Activated B cell treated with CpG ODN at 0.5 μM for 24 hours (primary cell): Measurements from ENCODE around the gene RABL2B. TPM values are rescaled to one million over a fixed set of nuclear protein-coding genes. Genes with fewer than 3 reads are reported as not detected.

Experiments used
- ATAC-seq: fragments of 200-7000 bp; cut with Tn5 transposase; one replicate; pipeline ENCODE4 v1.10.0; 2021; ENCODE audit warnings: low read depth, mild to moderate bottlenecking, moderate library complexity
- CTCF ChIA-PET: fragments of 350-600 bp; sonication (Branson Sonifier 250); formaldehyde crosslinking; loops from one replicate; lab custom pipeline; 2021; ENCODE audit warnings: antibody characterized with exemption; lab: Charles Lee
- POLR2A ChIA-PET: fragments of 350-600 bp; sonication (Branson Sonifier 250); formaldehyde crosslinking; loops from one replicate; lab custom pipeline; 2021; ENCODE audit warnings: antibody characterized with exemption; lab: Charles Lee
- DNase-seq: peaks from one replicate; pipeline ENCODE4 v3.0.0; 2022
- H3K27ac Mint-ChIP-seq: one replicate; pipeline ENCODE4 v1.8.0; 2020; ENCODE audit warnings: mixed read lengths
- H3K27me3 Mint-ChIP-seq: one replicate; pipeline ENCODE4 v1.8.0; 2021; ENCODE audit warnings: mixed read lengths
- H3K36me3 Mint-ChIP-seq: one replicate; pipeline ENCODE4 v1.8.0; 2021; ENCODE audit warnings: low read depth, mixed read lengths
- H3K4me1 Mint-ChIP-seq: one replicate; pipeline ENCODE4 v1.8.0; 2021; ENCODE audit warnings: mixed read lengths
- H3K4me3 Mint-ChIP-seq: one replicate; pipeline ENCODE4 v1.8.0; 2020; ENCODE audit warnings: mild to moderate bottlenecking, mixed read lengths
- H3K9me3 Mint-ChIP-seq: one replicate; pipeline ENCODE4 v1.8.0; 2020; ENCODE audit warnings: mixed read lengths
- CTCF ChIP-seq: fragments of 200-600 bp; IDR thresholded peaks from one replicate; pipeline ENCODE4 v1.8.0; 2022; ENCODE audit warnings: antibody characterized with exemption, mild to moderate bottlenecking
- intact Hi-C: fragments of 100-400 bp; cut with micrococcal nuclease; formaldehyde crosslinking; loops from one replicate; pipeline ENCODE4 v1.15.1; 2024
- total RNA-seq: library from RNA; stranded (reverse); gene quantifications from 2 replicates; pipeline ENCODE4 v1.2.3, GENCODE V29; 2022

The RABL2B gene
- total RNA-seq, 1 donor from 2014 or later = 62.5 TPM

- CTCF ChIA-PET = no interaction called here
- ATAC-seq = no peak
- TF ChIP-seq CTCF = no peak
- no peak for DNase-seq
- H3K27me3 Mint-ChIP-seq = no peaks in the 10 kb centered on the region
- POLR2A ChIA-PET = no interaction called here
- no peak overlapping the region for H3K4me3 Mint-ChIP-seq
- intact Hi-C loops = no loop called here
- H3K4me1 Mint-ChIP-seq = peaks cover 7% of the 10 kb centered on the region
- H3K9me3 Mint-ChIP-seq = no peaks in the 10 kb centered on the region
- no peak overlapping the region for H3K27ac Mint-ChIP-seq
- H3K36me3 Mint-ChIP-seq = no peaks in the 10 kb centered on the region
These were observed 60.6 kb downstream of the RABL2B start for GRCh38 chr22:50722716-50723428.

GRCh38 chr22:50722048-50722701, 61.3 kb downstream of the RABL2B start:
- H3K4me3 Mint-ChIP-seq = no peak overlapping the region
- intact Hi-C loops = no loop called here
- H3K9me3 Mint-ChIP-seq = no peaks in the 10 kb centered on the region
- no peaks in the 10 kb centered on the region for H3K36me3 Mint-ChIP-seq
- no peaks in the 10 kb centered on the region for H3K27me3 Mint-ChIP-seq
- ChIA-PET POLR2A (no interaction called here), CTCF (no interaction called here)
- H3K4me1 Mint-ChIP-seq = peaks cover 7% of the 10 kb centered on the region
- DNase-seq (no peak), ATAC-seq (no peak)
- no peak overlapping the region for H3K27ac Mint-ChIP-seq
- no peak for TF ChIP-seq CTCF

- no peak for DNase-seq
- Mint-ChIP-seq H3K27ac (no peak overlapping the region), H3K27me3 (no peaks in the 10 kb centered on the region), H3K9me3 (no peaks in the 10 kb centered on the region), H3K4me1 (peaks cover 7% of the 10 kb centered on the region), H3K36me3 (no peaks in the 10 kb centered on the region), H3K4me3 (no peak overlapping the region)
- ChIA-PET CTCF (no interaction called here), POLR2A (no interaction called here)
- intact Hi-C loops = no loop called here
- TF ChIP-seq CTCF = no peak
- no peak for ATAC-seq
These were observed 62.1 kb downstream of the RABL2B start for GRCh38 chr22:50721257-50721844.

DNA sequence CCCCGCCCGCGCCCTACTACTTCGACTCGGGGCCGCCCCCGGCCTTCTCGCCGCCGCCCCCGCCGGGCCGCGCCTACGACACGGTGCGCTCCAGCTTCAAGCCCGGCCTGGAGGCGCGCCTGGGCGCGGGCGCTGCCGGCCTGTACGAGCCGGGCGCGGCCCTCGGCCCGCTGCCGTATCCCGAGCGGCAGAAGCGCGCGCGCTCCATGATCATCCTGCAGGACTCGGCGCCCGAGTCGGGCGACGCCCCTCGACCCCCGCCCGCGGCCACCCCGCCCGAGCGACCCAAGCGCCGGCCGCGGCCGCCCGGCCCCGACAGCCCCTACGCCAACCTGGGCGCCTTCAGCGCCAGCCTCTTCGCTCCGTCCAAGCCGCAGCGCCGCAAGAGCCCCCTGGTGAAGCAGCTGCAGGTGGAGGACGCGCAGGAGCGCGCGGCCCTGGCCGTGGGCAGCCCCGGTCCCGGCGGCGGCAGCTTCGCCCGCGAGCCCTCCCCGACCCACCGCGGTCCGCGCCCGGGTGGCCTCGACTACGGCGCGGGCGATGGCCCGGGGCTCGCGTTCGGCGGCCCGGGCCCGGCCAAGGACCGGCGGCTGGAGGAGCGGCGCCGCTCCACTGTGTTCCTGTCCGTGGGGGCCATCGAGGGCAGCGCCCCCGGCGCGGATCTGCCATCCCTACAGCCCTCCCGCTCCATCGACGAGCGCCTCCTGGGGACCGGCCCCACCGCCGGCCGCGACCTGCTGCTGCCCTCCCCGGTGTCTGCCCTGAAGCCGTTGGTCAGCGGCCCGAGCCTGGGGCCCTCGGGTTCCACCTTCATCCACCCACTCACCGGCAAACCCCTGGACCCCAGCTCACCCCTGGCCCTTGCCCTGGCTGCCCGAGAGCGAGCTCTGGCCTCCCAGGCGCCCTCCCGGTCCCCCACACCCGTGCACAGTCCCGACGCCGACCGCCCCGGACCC, 62.9 kb downstream of the RABL2B start:
- no peak for TF ChIP-seq CTCF
- DNase-seq (no peak), ATAC-seq (no peak)
- Mint-ChIP-seq H3K4me3 (no peak overlapping the region), H3K27me3 (no peaks in the 10 kb centered on the region), H3K9me3 (no peaks in the 10 kb centered on the region), H3K4me1 (peaks cover 7% of the 10 kb centered on the region), H3K36me3 (no peaks in the 10 kb centered on the region), H3K27ac (no peak overlapping the region)
- intact Hi-C loops = no loop called here
- ChIA-PET POLR2A (no interaction called here), CTCF (no interaction called here)
